NCI-H524 treated with DMSO at 0.1 percent for 48 hours (cell line): Measurements from ENCODE around the gene DDX54.
"Not testable (repeated sequence)": the region's sequence is repeated elsewhere in the genome, so short reads cannot be mapped to it uniquely, and the experiment has no call there.

Source experiments
- DNase-seq: peaks from one replicate; lab custom pipeline; 2025; lab: John Stamatoyannopoulos, UW

DDX54 gene

GRCh38 chr12:113141716-113142115, 43.6 kb downstream of the DDX54 start:
- not testable (repeated sequence) for DNase-seq

GRCh38 chr12:113140706-113141105, 44.6 kb downstream of the DDX54 start:
- DNase-seq = no peak

- no peak for DNase-seq
Observed at GRCh38 chr12:113138826-113139225, 46.5 kb downstream of the DDX54 start.

GRCh38 chr12:113137861-113138783, 47.2 kb downstream of the DDX54 start:
- DNase-seq = no peak

GRCh38 chr12:113136990-113137511, 48.2 kb downstream of the DDX54 start:
- no peak for DNase-seq

GRCh38 chr12:113136128-113136989, 48.9 kb downstream of the DDX54 start:
- no peak for DNase-seq

GRCh38 chr12:113135178-113136127, 49.8 kb downstream of the DDX54 start, which contains the start of gene RASAL1:
TSS of gene RASAL1 (minus strand) at chr12:113135761. CDS start at chr12:113135462, 299 bp downstream.
- no peak for DNase-seq

GRCh38 chr12:113134521-113134951, 50.7 kb downstream of the DDX54 start:
- no peak for DNase-seq

- DNase-seq = no peak
Observed at GRCh38 chr12:113134071-113134470, 51.2 kb downstream of the DDX54 start.

- DNase-seq = no peak
Observed at GRCh38 chr12:113133666-113134065, 51.6 kb downstream of the DDX54 start.

GRCh38 chr12:113133036-113133435, 52.2 kb downstream of the DDX54 start:
- DNase-seq = no peak

GRCh38 chr12:113131556-113131955, 53.7 kb downstream of the DDX54 start:
- no peak for DNase-seq

- DNase-seq = no peak
Observed at GRCh38 chr12:113130457-113131135, 54.7 kb downstream of the DDX54 start.

- no peak for DNase-seq
Observed at GRCh38 chr12:113129664-113130456, 55.4 kb downstream of the DDX54 start.

GRCh38 chr12:113128802-113129663, 56.2 kb downstream of the DDX54 start:
- no peak for DNase-seq

GRCh38 chr12:113127791-113128199, 57.5 kb downstream of the DDX54 start:
- no peak for DNase-seq

GRCh38 chr12:113120670-113121370, 64.5 kb downstream of the DDX54 start:
- no peak for DNase-seq

GRCh38 chr12:113119980-113120669, 65.2 kb downstream of the DDX54 start:
- no peak for DNase-seq
